HG03521 (cell line): ENCODE results near the gene DCAF10.
"Not testable (repeated sequence)": the region's sequence is repeated elsewhere in the genome, so short reads cannot be mapped to it uniquely, and the experiment has no call there.

Experiments
- ATAC-seq: cut with Tn5 transposase; IDR thresholded peaks from one replicate; pipeline ENCODE4 v1.9.1; 2021; ENCODE audit warnings: mild to moderate bottlenecking, moderate library complexity; ENCODE audit not compliant: unreplicated experiment

DCAF10 gene, protein sequence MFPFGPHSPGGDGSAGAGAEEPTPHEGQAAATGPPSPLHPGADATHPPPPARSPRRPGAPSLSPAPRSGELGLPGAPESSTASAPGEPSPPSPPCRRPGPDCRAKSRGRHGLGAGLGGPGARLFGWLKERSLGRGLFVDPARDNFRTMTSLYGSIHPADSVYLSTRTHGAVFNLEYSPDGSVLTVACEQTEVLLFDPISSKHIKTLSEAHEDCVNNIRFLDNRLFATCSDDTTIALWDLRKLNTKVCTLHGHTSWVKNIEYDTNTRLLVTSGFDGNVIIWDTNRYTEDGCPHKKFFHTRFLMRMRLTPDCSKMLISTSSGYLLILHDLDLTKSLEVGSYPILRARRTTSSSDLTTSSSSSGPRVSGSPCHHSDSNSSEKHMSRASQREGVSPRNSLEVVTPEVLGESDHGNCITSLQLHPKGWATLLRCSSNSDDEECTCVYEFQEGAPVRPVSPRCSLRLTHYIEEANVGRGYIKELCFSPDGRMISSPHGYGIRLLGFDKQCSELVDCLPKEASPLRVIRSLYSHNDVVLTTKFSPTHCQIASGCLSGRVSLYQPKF

DNA sequence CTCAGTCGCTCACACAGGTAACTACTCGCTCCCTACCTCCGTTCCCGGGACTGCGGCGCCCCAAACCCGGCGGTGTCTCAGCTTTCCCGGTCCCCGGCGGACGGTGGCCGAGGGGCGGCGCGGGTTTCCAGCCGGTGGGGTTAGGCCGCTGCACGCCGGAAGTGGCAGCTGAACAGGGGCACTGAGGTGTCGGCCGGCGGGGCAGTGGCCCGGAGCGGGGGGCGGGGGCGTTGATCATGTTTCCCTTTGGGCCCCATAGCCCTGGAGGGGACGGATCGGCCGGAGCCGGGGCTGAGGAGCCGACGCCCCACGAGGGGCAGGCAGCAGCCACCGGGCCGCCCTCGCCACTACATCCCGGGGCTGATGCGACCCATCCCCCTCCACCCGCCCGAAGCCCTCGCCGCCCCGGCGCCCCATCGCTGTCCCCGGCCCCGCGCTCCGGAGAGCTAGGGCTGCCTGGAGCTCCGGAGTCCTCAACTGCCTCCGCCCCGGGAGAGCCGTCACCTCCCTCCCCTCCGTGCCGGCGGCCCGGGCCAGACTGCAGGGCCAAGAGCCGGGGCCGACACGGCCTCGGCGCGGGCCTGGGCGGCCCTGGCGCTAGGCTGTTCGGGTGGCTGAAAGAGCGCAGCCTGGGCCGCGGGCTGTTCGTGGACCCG, at the start of gene DCAF10:
Gene DCAF10, plus strand, starts transcription at position 167 of the 656 bp plus-strand sequence. Its CDS starts 70 bp downstream, at position 237.
- peak; percentile 73 for ATAC-seq

DNA sequence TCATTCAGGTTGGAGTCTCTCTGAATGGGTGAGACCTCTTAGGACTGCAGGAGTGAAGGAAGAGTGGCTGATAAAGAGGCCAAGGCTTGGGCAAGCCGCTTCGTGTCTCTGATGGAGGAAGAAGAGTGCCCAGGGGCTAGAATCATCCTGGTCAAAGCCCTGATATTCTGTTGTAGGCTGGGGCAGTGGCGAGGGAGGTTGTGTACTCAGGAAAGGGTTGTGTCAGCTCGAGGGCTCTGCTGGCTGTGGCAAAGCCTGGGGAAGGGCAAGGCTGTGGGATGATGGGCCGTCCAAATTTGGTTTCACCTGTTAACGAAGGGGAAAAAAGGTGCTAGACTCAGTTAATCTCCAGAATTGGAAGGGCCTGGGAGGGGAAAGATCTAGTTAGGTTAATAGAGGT, 49.4 kb upstream of the DCAF10 start:
- ATAC-seq, result no peak

DNA sequence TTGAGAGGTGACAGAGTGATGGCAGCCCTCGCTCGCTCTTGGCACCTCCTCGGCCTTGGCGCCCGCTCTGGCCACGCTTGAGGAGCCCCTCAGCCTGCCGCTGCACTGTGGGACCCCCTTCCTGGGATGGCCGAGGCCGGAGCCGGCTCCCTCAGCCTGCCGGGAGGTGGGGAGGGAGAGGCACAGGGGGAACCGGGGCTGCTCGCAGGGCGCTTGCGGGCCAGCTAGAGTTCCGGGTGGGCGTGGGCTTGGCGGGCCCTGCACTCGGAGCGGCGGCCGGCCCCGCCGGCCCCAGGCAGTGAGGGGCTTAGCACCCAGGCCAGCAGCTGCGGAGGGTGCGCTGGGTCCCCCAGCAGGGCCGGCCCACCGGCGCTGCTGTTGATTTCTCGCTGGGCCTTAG, 48.9 kb upstream of the DCAF10 start:
- not testable (repeated sequence) for ATAC-seq

DNA sequence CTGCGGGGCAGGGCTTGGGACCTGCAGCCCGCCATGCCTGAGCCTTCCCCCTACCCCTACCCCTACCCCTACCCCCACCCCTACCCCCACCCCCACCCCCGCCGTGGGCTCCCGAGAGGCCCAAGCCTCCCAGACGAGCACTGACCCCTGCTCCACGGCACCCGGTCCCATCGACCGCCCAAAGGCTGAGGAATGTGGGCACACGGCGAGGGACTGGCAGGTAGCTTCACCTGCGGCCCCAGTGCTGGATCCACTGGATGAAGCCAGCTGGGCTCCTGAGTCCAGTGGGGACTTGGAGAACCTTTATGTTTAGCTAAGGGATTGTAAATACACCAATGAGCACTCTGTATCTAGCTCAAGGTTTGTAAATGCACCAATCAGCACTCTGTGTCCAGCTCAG, 48.5 kb upstream of the DCAF10 start:
- not testable (repeated sequence) for ATAC-seq

DNA sequence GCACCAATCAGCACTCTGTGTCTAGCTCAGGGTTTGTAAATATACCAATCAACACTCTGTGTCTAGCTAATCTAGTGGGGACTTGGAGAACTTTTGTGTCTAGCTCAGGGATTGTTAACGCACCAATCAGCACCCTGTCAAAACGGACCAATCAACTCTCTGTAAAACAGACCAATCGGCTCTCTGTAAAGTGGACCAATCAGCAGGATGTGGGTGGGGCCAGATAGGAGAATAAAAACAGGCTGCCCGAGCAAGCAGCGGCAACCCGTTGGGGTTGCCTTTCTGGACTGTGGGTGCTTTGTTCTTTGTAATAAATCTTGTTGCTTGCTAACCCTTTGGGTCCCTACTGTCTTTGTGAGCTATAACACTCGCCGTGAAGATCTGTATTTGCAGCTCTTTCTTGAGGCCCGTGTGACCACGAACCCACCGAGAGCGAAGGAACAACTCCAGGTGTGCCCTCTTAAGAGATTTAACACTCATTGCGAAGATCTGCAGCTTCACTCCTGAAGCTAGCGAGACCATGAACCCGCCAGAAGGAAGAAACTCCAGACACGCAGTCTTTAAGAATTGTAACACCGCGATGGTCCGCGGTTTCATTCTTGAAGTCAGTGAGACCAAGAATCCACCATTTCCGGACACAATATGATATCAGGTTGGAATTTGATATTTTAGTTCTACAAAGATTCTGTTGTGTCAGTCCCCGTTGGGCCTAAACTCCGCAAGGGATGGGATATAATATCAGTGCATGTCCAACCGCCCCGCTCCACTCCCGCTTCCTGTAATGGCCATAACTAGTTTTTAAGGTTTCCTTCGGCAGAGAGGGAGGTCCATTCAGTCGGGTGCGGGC, 47.7 kb upstream of the DCAF10 start:
- ATAC-seq, result no peak

DNA sequence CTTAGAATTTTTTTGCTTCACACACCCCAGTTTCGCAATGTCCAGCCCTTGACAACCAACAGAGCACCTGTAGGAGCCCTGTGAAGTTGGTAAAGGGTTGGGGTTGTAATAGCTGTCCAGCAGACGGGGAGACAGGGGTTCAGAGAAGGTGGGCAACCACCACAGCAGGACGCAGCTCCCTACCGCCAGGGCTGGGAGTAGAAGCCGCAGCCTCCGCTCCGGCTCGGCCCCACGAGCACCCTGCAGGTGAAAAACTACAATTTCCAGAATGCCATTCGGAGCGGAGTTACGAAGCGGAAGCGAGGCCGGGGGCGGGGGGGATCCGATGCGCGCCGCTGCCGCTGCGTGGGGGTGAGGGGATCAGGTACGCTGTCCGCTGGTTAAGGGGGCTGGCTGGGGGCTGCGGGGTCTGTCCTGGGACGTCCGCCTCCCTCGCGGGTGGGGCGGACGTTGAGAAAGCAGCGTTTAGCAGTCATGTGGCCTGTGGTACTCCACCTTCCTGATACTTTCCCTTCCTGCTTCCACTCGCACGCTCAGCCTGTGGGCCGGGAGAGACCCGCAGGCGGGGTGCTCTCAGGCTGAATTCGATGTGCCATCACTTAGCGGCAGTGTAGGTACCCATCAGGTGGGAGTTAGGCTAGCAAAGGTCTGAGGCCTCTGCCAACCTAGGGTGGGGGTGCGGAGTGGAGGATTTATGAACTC, 47.0 kb upstream of the DCAF10 start, which contains the start of gene TRMT10B:
Gene TRMT10B, plus strand, starts transcription at position 317 of the 702 bp plus-strand sequence. CDS start 8,127 bp downstream, outside the sequence.
- peak; percentile 76 for ATAC-seq

DNA sequence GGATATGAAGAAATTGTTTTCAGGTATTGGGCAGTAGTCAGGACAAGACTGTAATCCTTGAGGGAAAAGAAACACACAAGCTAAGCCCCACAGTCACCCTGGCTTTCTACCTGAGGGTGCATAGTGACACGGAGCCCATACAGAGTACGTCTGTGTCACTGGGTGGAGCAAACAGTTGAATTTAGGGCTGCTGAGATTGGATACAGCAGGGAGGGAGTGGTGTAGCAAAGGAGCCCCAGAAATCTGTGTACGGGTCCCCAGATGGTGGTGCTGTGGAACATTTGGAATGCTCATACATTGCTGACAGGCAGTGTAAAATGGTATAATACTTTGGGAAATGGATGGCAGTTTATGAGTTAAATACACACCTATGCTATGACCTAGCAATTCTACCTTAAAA, 41.9 kb upstream of the DCAF10 start:
- ATAC-seq, result no peak

DNA sequence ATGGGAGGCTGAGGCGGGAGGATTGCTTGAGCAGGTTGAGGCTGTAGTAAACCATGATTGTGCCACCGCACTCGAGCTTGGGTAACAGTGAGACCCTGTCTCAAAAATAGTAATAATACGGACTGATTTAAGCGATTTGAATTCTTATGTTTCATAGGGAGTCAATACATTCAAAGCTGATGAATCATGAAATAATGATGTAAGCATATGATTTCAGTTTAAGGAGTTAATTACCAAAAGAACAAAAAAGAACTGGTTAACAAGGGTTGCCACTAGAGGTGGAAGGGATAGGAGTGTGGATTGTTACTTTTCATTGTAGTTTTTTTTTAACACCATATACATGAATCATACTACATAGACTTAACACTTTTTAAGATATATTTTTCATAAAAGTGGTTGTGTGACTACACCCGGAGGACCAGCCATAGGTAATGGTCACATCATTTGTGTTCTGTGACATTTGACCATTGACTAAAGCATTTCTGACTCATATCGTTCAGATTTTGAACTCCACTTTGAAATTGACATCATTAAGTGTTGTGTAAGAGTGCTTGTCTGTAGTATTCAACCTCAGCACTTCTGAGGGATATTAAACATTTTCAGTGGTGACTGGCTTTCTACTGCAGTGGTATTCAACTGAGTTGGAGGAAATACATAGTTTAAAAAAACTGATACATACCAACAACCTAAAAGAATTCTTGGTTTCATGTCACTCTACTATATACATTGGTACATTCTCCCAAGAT, 40.0 kb upstream of the DCAF10 start:
- no peak for ATAC-seq

- ATAC-seq, result no peak
Measured at GRCh38 chr9:37761511-37761910, 39.1 kb upstream of the DCAF10 start.

GRCh38 chr9:37765263-37765662, 35.3 kb upstream of the DCAF10 start:
- ATAC-seq, result not testable (repeated sequence)

DNA sequence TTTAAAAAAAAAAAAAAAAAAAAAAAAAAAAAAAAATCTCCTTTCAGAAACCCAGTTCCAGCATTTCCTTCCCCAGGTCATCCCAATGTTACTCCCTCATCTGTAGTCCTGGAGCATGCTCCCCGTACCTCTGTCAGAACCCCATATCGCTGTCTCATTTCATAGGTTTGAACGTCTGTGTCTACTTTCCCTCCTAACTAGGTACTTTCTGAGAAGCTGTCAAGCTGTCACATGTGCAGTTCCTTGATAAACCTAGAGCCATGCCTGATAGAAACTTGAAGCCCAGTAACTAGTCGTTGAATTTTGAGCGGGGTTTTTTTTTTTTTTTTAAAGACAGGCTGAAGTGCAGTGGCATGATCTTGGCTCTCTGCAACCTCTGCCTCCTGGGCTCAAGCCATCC, 31.3 kb upstream of the DCAF10 start:
- ATAC-seq, result no peak

- no peak for ATAC-seq
Measured at GRCh38 chr9:37769995-37770394, 30.6 kb upstream of the DCAF10 start.

- ATAC-seq, result no peak
Measured at GRCh38 chr9:37775216-37775919, 25.2 kb upstream of the DCAF10 start.

DNA sequence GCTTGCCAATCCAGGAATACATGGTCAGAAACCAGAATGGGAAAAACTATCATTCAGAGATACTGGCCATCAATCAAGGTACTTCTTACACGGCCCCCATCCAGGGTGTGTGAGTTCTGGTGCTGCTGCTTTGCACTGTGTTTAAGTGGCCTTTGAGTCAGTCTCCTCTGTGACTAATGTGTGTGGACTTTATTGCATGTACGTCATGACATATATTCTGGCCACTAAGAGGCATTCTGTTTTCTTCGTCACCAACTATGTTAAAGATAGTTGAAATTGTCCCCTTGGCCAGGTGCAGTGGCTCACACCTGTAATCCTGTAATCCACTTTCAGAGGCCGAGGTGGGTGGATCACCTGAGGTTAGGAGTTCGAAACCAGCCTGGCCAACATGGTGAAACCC, 24.3 kb upstream of the DCAF10 start:
- no peak for ATAC-seq

DNA sequence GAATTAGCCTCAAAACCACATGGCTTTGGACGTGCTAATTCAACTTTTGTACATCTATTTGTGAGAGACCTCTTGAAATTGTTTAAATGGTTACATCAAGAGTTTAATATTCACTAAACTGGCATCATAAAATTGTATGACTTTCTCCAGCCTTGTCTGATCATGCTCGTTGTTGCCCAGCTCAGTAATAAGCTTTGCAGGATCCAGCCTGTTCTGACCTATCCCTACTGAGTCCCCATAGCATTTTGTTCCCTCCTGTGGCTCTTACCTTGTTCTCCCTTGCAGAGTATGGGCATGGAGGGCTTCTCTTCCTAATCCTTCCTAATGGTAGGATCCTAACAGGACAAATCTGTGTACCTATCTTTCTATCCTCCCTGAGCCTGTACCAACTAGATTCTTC, 22.1 kb upstream of the DCAF10 start:
- ATAC-seq, result no peak

DNA sequence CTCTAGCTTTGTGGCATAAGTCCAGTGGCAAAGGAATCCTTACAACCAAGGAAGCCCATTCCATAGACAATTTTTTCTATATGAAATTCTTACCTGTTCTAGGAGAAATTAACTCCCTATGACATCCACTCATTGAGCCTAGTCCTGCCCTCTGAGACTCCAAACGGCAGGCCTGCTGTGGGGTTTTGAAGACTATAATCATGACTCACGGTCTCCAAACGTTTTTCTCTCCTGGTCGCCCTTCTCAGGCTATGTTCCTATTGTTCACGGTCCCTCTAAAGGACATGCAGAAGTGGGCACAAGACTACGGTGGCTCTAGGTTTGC, 16.3 kb upstream of the DCAF10 start:
- no peak for ATAC-seq

DNA sequence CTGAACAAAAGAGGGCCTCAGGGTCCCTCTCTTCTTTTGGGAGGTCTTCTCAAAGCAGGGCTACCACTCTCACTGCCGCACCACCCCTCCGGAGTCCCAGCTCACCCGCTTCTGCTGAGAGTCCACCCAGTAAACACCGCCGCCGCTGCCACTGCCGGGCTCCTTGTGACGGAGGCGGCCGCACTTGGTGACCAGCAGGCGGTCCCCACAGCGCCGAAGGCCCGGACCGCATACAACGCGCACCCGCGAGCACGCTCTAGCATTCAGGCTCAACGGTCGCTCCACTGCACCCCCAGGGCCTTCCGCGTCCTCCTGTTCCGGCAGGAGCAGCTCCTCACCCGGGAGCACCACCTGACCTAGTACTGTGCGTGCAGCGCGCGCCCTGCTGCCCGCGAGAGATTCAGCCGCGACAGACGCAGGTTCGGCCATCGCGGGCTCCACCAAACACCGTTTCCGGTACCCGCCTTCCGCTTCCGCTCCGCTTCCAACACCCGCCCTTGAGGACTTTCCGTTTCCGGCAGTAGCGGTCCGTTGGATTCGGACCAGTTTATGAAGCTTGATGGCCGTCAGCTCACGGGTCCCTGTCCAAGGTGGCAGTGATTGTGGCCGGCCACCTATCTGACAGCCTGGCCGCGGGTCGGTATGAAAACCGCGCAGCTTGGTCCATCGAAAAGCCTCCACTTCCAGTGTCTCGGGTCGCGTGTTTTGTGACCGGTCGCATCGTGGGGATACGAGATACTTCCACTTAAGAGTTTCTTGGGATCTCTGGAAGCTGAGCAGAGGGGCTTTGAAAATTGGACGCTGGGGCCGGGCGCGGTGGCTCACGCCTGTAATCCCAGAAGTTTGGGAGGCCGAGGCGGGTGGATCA, 15.7 kb upstream of the DCAF10 start, which contains the start of gene EXOSC3:
Gene EXOSC3, minus strand, starts transcription at position 449 of the 868 bp plus-strand sequence. Its CDS starts 20 bp downstream, at position 429.
- ATAC-seq, result peak; percentile 80

- no peak for ATAC-seq
Measured at GRCh38 chr9:37787059-37787458, 13.5 kb upstream of the DCAF10 start.
